ENCODE results near the gene TERT. TPM values are rescaled to one million over a fixed set of nuclear protein-coding genes. Genes with fewer than 3 reads are reported as not detected.

Gene TERT
- total and polyA plus RNA-seq, 2 of the 13 experiments (the other 11 are each of a cell fraction or from before 2014, with no cell fraction given) = 4.3 to 5.9 TPM

DNA sequence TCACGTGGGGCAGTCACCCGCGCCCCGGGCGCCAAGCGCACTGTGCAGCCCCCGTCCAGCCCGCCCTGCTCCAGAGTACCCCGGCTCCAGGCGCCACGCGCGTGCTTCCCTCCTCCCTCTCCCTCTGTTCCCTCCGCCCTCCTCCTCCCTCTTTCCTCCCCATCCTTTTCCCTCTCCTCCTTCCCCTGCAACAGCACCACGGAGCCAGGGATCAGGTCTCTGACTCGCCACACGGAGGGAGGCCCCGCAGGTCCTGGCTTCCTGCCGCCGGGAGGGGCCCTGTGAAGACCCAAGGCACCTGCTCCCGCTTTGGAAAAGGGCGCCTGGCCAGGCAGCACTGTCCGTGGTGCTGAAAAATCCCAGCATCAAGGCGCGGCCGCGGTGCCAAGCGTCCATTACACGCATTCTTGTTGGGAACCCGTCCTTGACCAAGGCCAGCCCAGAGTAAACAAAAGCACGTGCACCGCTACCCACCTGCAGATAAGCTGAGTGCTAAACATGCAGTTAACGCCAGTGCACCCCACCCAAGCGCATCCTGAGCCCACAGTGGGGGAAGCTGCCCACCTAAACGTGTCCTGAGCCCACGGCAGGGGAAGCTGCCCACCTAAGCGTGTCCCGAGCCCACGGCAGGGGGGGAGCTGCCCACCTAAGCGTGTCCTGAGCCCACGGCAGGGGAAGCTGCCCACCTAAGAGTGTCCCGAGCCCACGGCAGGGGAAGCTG is 48.0 kb downstream of the TERT start (continued):
- TF ChIP-seq, protein P1, sequence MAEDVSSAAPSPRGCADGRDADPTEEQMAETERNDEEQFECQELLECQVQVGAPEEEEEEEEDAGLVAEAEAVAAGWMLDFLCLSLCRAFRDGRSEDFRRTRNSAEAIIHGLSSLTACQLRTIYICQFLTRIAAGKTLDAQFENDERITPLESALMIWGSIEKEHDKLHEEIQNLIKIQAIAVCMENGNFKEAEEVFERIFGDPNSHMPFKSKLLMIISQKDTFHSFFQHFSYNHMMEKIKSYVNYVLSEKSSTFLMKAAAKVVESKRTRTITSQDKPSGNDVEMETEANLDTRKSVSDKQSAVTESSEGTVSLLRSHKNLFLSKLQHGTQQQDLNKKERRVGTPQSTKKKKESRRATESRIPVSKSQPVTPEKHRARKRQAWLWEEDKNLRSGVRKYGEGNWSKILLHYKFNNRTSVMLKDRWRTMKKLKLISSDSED (CRISPR knock-in tag; IDR thresholded peaks at IDR 0.05) = no peak
- no peak for TF ChIP-seq PHF21A (CRISPR knock-in tag; IDR thresholded peaks at IDR 0.05)
- TF ChIP-seq SNRNP70 (IDR thresholded peaks at IDR 0.05; ENCODE audit: low read depth, low read length) = no peak
- peak; percentile 47; the same call in 1 of the 2 replicates for TF ChIP-seq DR1 (CRISPR knock-in tag; IDR thresholded peaks at IDR 0.05)
- TF ChIP-seq ATAD3A (CRISPR knock-in tag; IDR thresholded peaks at IDR 0.05) = 0 out of 2 replicates have a peak, but pooled peaks have one; percentile 44
- no peak for TF ChIP-seq ZNF567 (CRISPR knock-in tag; IDR thresholded peaks at IDR 0.05; ENCODE audit: borderline replicate concordance)
- TF ChIP-seq ZNF432 (CRISPR knock-in tag; IDR thresholded peaks at IDR 0.05; ENCODE audit: borderline replicate concordance) = no peak
- TF ChIP-seq, protein P2, sequence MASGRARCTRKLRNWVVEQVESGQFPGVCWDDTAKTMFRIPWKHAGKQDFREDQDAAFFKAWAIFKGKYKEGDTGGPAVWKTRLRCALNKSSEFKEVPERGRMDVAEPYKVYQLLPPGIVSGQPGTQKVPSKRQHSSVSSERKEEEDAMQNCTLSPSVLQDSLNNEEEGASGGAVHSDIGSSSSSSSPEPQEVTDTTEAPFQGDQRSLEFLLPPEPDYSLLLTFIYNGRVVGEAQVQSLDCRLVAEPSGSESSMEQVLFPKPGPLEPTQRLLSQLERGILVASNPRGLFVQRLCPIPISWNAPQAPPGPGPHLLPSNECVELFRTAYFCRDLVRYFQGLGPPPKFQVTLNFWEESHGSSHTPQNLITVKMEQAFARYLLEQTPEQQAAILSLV (CRISPR knock-in tag; IDR thresholded peaks at IDR 0.05; ENCODE audit: borderline replicate concordance) = peak; percentile 83
- TF ChIP-seq GZF1 (CRISPR knock-in tag; IDR thresholded peaks at IDR 0.05) = no peak
- TF ChIP-seq NR2F2 (IDR thresholded peaks at IDR 0.05; ENCODE audit: borderline replicate concordance, low read depth) = no peak
- no peak for TF ChIP-seq TBL1XR1 (IDR thresholded peaks at IDR 0.05; ENCODE audit: borderline replicate concordance, low read length, partially characterized antibody)
- TF ChIP-seq MAFF (IDR thresholded peaks at IDR 0.05; ENCODE audit: low read depth, low read length) = no peak
- no peak for TF ChIP-seq ZBTB42 (CRISPR knock-in tag; IDR thresholded peaks at IDR 0.05)
- no peak for TF ChIP-seq REL (CRISPR knock-in tag; conservative IDR thresholded peaks at IDR 0.05)
- no peak for TF ChIP-seq SSRP1 (CRISPR knock-in tag; IDR thresholded peaks at IDR 0.05)
- TF ChIP-seq ZNF34 (CRISPR knock-in tag; IDR thresholded peaks at IDR 0.05; ENCODE audit: borderline replicate concordance) = no peak
- peak; percentile 79; the same call in 1 of the 2 replicates for TF ChIP-seq ZNF333 (CRISPR knock-in tag; IDR thresholded peaks at IDR 0.05; ENCODE audit: borderline replicate concordance)
- TF ChIP-seq NR1H2 (CRISPR knock-in tag; IDR thresholded peaks at IDR 0.05; ENCODE audit: borderline replicate concordance, low read depth) = no peak
- TF ChIP-seq GABPB1 (CRISPR knock-in tag; IDR thresholded peaks at IDR 0.05) = peak; percentile 52
- TF ChIP-seq TBX2 (CRISPR knock-in tag; IDR thresholded peaks at IDR 0.05; ENCODE audit: borderline replicate concordance) = no peak
- TF ChIP-seq, protein P3, sequence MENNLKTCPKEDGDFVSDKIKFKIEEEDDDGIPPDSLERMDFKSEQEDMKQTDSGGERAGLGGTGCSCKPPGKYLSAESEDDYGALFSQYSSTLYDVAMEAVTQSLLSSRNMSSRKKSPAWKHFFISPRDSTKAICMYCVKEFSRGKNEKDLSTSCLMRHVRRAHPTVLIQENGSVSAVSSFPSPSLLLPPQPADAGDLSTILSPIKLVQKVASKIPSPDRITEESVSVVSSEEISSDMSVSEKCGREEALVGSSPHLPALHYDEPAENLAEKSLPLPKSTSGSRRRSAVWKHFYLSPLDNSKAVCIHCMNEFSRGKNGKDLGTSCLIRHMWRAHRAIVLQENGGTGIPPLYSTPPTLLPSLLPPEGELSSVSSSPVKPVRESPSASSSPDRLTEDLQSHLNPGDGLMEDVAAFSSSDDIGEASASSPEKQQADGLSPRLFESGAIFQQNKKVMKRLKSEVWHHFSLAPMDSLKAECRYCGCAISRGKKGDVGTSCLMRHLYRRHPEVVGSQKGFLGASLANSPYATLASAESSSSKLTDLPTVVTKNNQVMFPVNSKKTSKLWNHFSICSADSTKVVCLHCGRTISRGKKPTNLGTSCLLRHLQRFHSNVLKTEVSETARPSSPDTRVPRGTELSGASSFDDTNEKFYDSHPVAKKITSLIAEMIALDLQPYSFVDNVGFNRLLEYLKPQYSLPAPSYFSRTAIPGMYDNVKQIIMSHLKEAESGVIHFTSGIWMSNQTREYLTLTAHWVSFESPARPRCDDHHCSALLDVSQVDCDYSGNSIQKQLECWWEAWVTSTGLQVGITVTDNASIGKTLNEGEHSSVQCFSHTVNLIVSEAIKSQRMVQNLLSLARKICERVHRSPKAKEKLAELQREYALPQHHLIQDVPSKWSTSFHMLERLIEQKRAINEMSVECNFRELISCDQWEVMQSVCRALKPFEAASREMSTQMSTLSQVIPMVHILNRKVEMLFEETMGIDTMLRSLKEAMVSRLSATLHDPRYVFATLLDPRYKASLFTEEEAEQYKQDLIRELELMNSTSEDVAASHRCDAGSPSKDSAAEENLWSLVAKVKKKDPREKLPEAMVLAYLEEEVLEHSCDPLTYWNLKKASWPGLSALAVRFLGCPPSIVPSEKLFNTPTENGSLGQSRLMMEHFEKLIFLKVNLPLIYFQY (CRISPR knock-in tag; IDR thresholded peaks at IDR 0.05; ENCODE audit: borderline replicate concordance) = 0 out of 2 replicates have a peak, but pooled peaks have one; percentile 26

All from HepG2 (cell line).